Measurements from ENCODE around the gene HTR3D. TPM values are rescaled to one million over a fixed set of nuclear protein-coding genes. Genes with fewer than 3 reads are reported as not detected.

HTR3D gene
- total RNA-seq, 4 donors from 2014 or later = not detected

- no peak for DNase-seq
- Histone ChIP-seq H3K4me1 (no peaks in the 10 kb centered on the region), H3K36me3 (no peaks in the 10 kb centered on the region), H3K27ac (no peak overlapping the region), H3K27me3 (no peaks in the 10 kb centered on the region), H3K9me3 (no peaks in the 10 kb centered on the region), H3K4me3 (no peak overlapping the region)
- intact Hi-C loops (cut with DNase I; ENCODE audit: low total_unique reads) = no loop called here
- TF ChIP-seq POLR2A (IDR thresholded peaks at IDR 0.05) (no peak), CTCF (IDR thresholded peaks at IDR 0.05) (no peak)
Measured at GRCh38 chr3:184045995-184046394, 14.5 kb downstream of the HTR3D start.

GRCh38 chr3:184050217-184050847, 18.8 kb downstream of the HTR3D start:
- Histone ChIP-seq H3K36me3 (no peaks in the 10 kb centered on the region), H3K4me1 (no peaks in the 10 kb centered on the region), H3K9me3 (no peaks in the 10 kb centered on the region), H3K27ac (no peak overlapping the region), H3K4me3 (no peak overlapping the region), H3K27me3 (no peaks in the 10 kb centered on the region)
- intact Hi-C loops (cut with DNase I; ENCODE audit: low total_unique reads) = no loop called here
- no peak for TF ChIP-seq CTCF (IDR thresholded peaks at IDR 0.05)
- TF ChIP-seq POLR2A (IDR thresholded peaks at IDR 0.05) = no peak
- DNase-seq = no peak

- Histone ChIP-seq H3K27ac (no peak within 1 kb of the TSS), H3K9me3 (no peaks in the 10 kb centered on the region), H3K36me3 (no peaks in the 10 kb centered on the region), H3K27me3 (no peaks in the 10 kb centered on the region), H3K4me3 (no peak within 1 kb of the TSS), H3K4me1 (no peaks in the 10 kb centered on the region)
- TF ChIP-seq CTCF (IDR thresholded peaks at IDR 0.05) (no peak), POLR2A (IDR thresholded peaks at IDR 0.05) (no peak)
- intact Hi-C loops (cut with DNase I; ENCODE audit: low total_unique reads) = no loop called here
- DNase-seq = no peak
Measured at GRCh38 chr3:184052767-184053166, 21.2 kb downstream of the HTR3D start, which contains the start of gene HTR3C. Gene HTR3C, plus strand, starts transcription at chr3:184053047. Its CDS starts 34 bp downstream, at chr3:184053081.

- intact Hi-C loops (cut with DNase I; ENCODE audit: low total_unique reads) = no loop called here
- no peaks in the 10 kb centered on the region for H3K36me3 ChIP-seq
- H3K4me1 ChIP-seq = no peaks in the 10 kb centered on the region
- no peak overlapping the region for H3K4me3 ChIP-seq
- no peak overlapping the region for H3K27ac ChIP-seq
- no peak for DNase-seq
- TF ChIP-seq POLR2A (IDR thresholded peaks at IDR 0.05) (no peak), CTCF (IDR thresholded peaks at IDR 0.05) (no peak)
- H3K27me3 ChIP-seq = no peaks in the 10 kb centered on the region
- H3K9me3 ChIP-seq = no peaks in the 10 kb centered on the region
Measured at GRCh38 chr3:184058029-184058428, 26.5 kb downstream of the HTR3D start.

- no peaks in the 10 kb centered on the region for H3K9me3 ChIP-seq
- H3K27me3 ChIP-seq = no peaks in the 10 kb centered on the region
- intact Hi-C loops (cut with DNase I; ENCODE audit: low total_unique reads) = no loop called here
- DNase-seq = no peak
- TF ChIP-seq CTCF (IDR thresholded peaks at IDR 0.05) = no peak
- no peak for TF ChIP-seq POLR2A (IDR thresholded peaks at IDR 0.05)
- no peak overlapping the region for H3K27ac ChIP-seq
- no peak overlapping the region for H3K4me3 ChIP-seq
- no peaks in the 10 kb centered on the region for H3K36me3 ChIP-seq
- H3K4me1 ChIP-seq = no peaks in the 10 kb centered on the region
Measured at GRCh38 chr3:184059424-184059823, 27.9 kb downstream of the HTR3D start.

All from uterus (tissue), 4 donors.